AG09309 (cell line): ENCODE results near the gene CHSY3.

Experiments
- DNase-seq: peaks from one replicate; pipeline ENCODE4 v3.0.0-alpha.2; 2010; ENCODE audit warnings: low read depth
- H3K4me3 ChIP-seq: 2 replicates; pipeline ENCODE4 v1.5.1; 2011; ENCODE audit warnings: mild to moderate bottlenecking, low read depth, low read length, moderate library complexity; ENCODE audit not compliant: control insufficient read depth
- TF ChIP-seq, protein P1 (sequence below): IDR thresholded peaks from 2 replicates; pipeline ENCODE4 v1.5.1; 2011; ENCODE audit warnings: mild to moderate bottlenecking, low read depth, low read length, inconsistent platforms; ENCODE audit not compliant: insufficient read depth, control insufficient read depth; ENCODE audit errors: missing control alignments

Gene CHSY3

DNA sequence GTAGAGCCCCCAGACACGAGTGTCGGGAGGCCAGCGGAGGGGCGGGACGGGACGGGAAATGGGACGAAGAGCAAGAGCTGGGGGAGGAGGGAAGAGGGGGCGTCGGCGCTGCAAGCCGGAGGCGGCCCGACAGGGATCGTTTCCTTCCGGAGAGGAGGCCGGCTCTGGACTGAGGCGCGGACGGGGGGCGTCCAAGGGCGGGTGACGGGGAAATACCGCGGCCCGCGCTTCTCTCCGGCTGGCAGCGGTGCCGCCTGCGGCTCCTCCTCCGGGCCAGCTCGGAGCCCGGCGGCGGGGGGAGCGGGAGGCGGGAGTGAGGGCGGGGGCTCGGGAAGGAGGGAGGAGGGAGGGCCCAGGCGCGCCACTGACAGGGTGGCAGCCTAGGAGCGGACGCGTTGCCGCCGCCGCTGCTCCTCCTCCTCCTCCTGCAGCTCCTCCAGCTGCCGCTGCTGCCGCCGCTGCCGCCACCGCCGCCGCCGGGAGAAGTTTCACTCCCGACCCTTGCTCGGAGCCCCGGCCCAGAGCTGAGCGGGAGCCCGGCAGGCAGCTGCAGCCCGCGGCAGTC lies at the start of gene CHSY3:
CHSY3 (plus strand) TSS at position 364 of the 565 bp plus-strand sequence.
- no peak for DNase-seq
- H3K4me3 ChIP-seq: peak within 1 kb of the TSS; percentile 81
- TF ChIP-seq, protein P1, sequence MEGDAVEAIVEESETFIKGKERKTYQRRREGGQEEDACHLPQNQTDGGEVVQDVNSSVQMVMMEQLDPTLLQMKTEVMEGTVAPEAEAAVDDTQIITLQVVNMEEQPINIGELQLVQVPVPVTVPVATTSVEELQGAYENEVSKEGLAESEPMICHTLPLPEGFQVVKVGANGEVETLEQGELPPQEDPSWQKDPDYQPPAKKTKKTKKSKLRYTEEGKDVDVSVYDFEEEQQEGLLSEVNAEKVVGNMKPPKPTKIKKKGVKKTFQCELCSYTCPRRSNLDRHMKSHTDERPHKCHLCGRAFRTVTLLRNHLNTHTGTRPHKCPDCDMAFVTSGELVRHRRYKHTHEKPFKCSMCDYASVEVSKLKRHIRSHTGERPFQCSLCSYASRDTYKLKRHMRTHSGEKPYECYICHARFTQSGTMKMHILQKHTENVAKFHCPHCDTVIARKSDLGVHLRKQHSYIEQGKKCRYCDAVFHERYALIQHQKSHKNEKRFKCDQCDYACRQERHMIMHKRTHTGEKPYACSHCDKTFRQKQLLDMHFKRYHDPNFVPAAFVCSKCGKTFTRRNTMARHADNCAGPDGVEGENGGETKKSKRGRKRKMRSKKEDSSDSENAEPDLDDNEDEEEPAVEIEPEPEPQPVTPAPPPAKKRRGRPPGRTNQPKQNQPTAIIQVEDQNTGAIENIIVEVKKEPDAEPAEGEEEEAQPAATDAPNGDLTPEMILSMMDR: no peak

DNA sequence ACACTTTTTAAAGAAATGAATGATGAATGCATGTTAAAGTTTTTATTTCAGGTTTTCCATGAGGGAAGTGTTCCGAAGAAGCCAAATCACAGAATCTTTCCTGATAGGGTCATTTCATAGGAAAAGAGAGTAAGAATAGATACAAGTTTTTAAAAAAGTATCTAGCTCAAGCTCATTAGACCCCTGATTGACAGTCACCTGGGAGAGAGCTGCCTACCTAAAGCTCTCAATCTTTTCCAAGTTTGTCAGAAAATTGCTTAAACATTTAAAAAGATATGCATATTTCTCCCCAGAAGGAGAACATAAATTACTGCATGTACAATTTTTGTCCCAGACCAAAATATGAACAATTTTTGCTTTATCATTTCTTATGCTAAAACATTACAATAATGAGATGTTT lies 47.9 kb upstream of the CHSY3 start:
- no peak overlapping the region for H3K4me3 ChIP-seq
- DNase-seq: no peak
- TF ChIP-seq, protein P1: no peak

DNA sequence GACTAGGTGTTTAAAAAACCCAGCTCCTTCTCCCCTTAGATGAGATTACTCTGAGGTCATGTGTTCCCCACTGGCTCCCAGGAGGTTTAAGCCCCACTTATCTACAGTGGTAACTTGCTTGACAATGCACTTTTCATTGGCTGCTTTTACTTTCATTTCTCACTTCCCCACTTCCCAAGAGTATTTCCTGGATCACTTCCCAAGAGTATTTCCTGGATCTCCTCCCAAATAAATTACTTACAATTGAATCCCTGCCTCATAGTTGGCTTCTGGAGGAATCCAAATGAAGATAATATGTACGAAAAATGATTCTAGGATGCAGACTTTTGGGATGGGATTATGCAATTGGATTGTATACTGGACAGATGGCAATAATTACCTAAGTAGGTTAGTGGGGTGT lies 47.1 kb upstream of the CHSY3 start:
- TF ChIP-seq, protein P1: no peak
- DNase-seq: no peak
- no peak overlapping the region for H3K4me3 ChIP-seq

DNA sequence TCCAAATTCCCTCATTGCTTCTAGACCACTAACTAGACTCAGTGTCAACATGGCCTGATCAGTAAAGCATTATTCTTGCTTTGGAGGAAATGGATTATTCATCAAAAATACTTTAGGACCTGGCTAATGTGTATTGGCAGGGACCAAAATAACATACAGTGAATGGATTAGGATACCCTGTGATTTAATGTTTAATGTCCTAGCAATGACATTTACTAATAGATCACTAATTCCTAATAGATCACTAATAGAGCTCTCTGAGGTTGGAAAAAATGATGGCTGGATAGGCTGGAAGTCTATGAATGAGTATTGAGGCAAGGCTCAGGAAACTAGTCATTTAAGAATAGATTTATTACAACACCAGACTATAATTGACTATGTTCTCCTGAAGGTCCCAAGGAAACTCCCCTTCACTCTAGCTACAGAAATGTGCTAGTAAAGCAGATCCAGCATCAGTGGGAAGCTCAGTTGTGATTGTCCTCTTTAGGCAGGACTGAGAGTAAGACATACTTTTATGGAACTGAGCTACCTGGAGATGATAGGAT lies 46.1 kb upstream of the CHSY3 start:
- no peak overlapping the region for H3K4me3 ChIP-seq
- no peak for DNase-seq
- TF ChIP-seq, protein P1: no peak

DNA sequence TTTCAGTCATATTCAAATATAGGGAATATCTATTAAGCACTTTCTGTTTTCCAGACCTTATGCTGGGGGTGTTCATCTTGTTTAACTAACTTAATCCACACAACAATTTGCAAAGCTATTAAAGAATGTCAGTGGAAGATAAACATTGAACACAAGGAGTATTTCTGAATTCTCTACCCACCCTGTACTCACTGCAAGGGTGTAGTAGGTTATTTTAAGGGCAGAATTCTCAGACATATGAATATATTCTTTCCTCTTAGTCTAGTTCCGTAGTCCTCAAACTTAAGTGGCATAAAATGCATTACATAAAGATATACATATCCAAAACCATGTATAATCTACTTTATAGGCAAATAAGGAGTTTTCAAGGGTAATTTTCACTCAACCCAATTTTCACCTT lies 19.9 kb upstream of the CHSY3 start:
- TF ChIP-seq, protein P1: no peak
- H3K4me3 ChIP-seq: no peak overlapping the region
- no peak for DNase-seq

DNA sequence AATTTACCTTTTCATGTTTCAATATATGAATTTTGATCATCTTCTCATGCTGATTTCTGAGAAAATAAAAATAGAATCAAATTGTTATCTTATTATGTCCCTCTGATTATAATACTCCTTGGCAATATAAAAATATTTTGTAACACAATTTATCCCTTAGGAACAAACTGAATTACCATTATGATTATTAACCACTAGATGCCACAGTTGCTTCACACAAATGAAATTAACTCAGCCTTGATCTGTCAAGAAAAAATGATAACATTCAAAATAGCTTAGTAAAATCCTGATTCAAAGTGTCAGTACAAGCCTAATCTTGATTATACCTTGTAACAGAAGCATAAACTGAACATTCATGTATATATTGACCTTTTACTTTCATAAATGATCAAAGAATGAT lies 4.8 kb upstream of the CHSY3 start:
- DNase-seq: no peak
- H3K4me3 ChIP-seq: no peak overlapping the region
- TF ChIP-seq, protein P1: peak; percentile 18
